Raji (cell line): ENCODE measurements around the gene CBLB.
A peak's percentile ranks its signal among the peaks of the same experiment; 100 is the strongest.

ENCODE experiments used
- POLR2A ChIP-seq: IDR thresholded peaks from 2 replicates; pipeline ENCODE4 v1.6.1; 2011; ENCODE audit warnings: low read depth, low read length, control low read depth; ENCODE audit not compliant: insufficient read depth

CBLB gene

GRCh38 chr3:105863608-105864007, 5.2 kb downstream of the CBLB start:
- no peak for TF ChIP-seq POLR2A

DNA sequence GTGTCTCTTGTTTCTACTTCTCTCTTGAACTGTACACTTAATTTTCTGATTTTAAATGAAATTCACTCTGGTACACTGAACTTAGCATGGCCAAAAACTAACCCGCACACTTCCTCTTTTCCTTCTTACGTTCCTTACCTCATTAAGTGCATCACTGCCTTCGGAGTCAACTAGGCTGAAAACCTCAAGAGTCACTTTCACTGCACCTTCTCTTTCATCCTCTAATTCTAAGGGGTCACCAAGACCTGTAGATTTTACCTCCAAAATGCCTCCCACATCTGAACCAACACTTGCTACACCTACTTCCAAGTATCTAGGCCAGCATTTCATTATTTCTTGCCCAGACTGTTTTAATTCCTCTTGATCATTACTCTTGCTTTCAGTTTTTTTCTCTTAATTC, 6.6 kb downstream of the CBLB start:
- TF ChIP-seq POLR2A: no peak

GRCh38 chr3:105860641-105861040, 8.2 kb downstream of the CBLB start:
- no peak for TF ChIP-seq POLR2A

GRCh38 chr3:105858017-105858416, 10.8 kb downstream of the CBLB start:
- no peak for TF ChIP-seq POLR2A

DNA sequence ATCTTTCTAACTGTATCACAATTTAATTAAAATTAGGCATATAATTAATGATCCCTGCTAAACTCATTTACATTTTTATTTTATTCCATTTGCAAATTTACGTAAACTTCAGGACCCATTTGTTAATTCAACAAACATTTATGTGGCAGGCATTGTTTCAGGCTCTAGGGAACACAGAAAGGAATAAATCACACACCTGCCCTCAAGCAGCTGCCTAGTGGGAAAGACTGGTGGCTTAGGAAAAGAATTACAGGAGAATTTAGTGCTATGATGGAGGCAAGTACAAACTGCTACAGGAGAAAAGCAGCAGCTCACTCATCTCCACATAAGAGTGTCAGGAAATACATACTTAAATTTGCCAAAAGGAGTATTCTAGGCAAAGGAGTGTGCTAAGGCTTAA, 11.2 kb downstream of the CBLB start:
- no peak for TF ChIP-seq POLR2A

- no peak for TF ChIP-seq POLR2A
Observed at GRCh38 chr3:105856605-105857004, 12.2 kb downstream of the CBLB start.

DNA sequence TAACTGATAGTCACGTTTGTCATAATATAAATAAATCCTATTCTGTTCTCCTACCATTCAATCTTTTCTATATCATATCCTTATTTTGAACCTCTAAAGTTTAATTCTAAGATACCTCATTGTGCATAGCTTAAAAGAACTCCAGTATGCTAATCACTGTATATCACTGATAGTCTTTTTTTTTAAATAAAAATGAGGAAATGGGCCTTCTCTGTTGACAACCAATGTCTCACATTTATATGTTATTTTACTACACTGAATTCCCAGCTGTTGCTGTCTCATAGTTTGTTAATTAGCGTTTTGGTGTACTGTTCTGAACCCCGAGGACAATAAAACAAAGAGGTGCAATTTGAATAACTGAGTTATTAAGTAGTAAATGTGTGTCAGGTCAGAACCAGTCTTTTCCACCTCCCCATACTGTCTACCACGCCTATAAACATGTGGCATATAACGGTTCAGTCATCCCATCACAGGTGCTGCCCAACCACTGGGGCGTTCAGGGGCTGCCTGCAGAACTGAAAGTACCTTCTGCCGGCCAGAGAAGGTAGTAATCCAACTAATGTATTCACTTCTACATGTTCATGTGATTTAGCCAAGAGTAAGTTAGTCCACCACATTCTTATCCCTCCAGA, 14.9 kb downstream of the CBLB start:
- 0 out of 2 replicates have a peak, but pooled peaks have one; percentile 17 for TF ChIP-seq POLR2A

- TF ChIP-seq POLR2A: no peak
Observed at GRCh38 chr3:105851582-105851981, 17.2 kb downstream of the CBLB start.

DNA sequence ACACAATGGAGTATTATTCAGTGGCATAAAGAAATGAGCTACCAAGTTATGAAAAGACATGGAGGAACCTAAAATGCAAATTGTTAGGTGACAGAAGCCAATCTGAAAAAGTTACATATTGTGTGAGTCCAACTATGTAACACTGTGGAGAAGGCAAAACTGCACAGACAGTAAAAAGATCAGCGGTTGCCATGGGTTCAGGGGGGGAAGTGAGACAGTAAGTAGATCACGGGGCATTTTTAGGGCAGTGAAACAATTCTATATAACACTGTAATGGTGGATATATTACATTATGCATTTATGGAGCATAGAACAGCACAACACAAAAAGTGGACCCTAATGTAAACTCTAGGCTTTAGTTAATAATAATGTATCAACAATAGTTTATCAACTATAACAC, 17.6 kb downstream of the CBLB start:
- TF ChIP-seq POLR2A: no peak

DNA sequence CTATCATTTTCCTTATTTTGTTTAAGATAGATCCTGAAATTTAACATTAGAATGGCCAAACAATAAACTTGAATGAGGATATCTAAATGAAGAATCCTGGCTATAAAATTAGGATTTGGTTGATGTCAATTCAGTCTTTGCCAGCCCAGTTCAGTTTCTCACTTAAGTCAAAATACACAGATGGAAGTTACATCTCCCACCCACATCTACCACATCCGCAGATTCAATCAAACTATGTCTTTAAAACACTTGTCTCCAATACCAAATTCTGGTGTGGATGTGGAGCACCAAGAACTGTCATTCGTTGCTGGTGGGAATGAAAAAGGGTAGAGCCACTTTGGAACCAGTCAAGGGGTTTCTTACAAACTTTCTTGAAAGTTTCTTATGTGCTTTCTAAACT, 18.2 kb downstream of the CBLB start:
- TF ChIP-seq POLR2A: no peak

DNA sequence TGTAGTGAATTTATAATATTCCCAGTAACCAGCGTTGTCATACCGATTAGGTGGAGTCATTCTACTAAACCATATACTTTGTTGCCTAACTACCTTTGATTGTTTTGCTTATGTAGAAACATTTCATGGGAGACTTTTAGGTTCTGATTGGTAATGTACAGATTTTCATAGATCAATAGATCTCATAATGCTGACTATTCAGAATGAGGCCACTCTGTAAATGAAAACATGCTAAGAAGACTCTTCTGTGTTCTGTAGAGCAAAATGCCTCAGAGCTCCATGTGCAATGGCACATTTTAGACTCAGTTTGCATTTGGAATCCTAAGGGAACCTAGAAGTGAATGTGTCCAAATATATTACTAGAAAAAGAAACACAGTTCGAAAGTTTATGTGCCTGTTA, 20.0 kb downstream of the CBLB start:
- no peak for TF ChIP-seq POLR2A

GRCh38 chr3:105847865-105848264, 20.9 kb downstream of the CBLB start:
- no peak for TF ChIP-seq POLR2A

DNA sequence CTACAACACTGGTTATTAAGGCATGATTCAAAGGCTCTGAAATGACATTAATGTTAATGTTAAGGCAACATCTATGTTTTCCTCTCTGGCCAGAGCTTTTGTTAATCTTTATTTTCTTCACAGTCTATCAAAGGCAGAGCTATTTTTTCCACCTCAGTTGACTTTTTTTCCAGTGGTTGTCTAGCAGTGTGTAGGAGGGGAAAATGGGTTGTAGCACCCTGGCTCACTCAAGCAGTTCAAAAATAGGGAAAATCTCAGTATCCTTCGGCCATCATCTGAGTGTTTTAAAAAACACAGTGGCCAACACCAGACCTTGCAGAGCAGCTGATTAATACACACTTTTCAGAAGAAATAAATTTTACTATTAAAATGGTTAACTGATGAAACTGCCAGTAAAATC, 21.4 kb downstream of the CBLB start:
- no peak for TF ChIP-seq POLR2A

DNA sequence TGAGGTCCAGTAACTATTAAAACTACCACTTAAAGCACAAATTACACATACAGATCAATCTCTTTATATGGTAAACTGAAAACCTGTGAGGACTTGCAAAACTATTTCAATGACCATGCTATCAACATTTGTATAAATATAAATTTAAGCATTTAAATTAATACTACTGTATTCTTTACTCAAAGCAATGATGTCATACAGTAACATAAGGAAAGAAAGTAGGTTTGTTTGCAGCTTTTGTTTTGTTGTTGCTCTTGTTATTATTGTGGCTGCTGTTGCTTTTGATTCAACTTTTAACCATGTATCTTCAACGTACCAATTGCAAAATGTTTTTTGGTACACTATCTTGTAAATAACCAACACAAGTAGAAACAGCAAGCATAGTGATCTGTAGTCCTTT, 22.0 kb downstream of the CBLB start:
- no peak for TF ChIP-seq POLR2A

DNA sequence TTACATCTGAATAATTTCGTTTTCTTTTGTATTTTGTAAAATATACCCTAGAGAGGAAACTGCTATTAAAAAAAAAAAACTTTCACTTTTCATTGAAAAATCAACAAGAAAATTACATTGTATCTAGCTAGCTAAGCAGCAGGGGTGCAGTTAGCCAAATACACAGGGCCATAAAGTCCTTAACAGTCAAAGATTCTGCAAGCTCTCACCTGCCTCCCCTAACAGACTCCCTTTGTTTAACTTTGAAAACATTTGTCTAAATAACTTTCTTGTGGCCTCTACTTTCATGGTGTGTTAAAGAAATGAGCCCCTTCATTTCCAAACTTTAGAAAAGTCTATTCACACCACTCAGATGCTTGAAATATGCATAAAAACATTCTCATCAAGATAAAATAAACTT, 23.3 kb downstream of the CBLB start:
- TF ChIP-seq POLR2A: no peak

GRCh38 chr3:105844704-105845103, 24.1 kb downstream of the CBLB start:
- TF ChIP-seq POLR2A: no peak

DNA sequence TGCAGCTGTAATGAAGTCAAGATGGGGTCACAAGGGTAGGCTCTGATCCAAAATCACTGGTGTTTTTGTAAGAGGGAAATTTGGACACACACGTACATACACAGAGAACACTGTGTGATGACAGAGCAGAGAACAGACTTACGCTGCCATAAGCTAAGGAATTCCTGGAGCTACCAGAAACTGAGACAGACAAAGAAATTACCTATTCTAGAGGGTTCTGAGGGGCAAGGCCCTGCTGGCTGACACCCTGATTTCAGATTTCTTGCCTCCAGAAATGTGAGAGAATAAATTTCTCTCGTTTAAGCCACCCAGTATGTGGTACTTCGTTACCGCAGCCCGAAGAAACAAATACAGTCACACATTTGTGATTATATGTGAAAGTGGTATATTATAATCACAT, 24.8 kb downstream of the CBLB start:
- TF ChIP-seq POLR2A: no peak
